ENCODE results near the gene MRPS27.
"Not testable (repeated sequence)": the region's sequence is repeated elsewhere in the genome, so short reads cannot be mapped to it uniquely, and the experiment has no call there.

- not testable (repeated sequence) for TF ChIP-seq POLR2A, CTCF (IDR thresholded peaks at IDR 0.05)
These were observed 148.9 kb downstream of the MRPS27 start for GRCh38 chr5:72171181-72171580.
